GM21390 (cell line): ENCODE data around the gene CTIF.
"Not testable (repeated sequence)": the region's sequence is repeated elsewhere in the genome, so short reads cannot be mapped to it uniquely, and the experiment has no call there.

Experiments used
- ATAC-seq: cut with Tn5 transposase; IDR thresholded peaks from one replicate; pipeline ENCODE4 v1.9.1; 2021; ENCODE audit not compliant: unreplicated experiment

CTIF gene

GRCh38 chr18:48538531-48539405, at the start of gene CTIF:
CTIF (plus strand) TSS chr18:48539031; CDS start chr18:48619566, 80,535 bp downstream.
- peak; percentile 73 for ATAC-seq

- ATAC-seq = no peak
Measured at GRCh38 chr18:48490641-48491293, 48.1 kb upstream of the CTIF start.

DNA sequence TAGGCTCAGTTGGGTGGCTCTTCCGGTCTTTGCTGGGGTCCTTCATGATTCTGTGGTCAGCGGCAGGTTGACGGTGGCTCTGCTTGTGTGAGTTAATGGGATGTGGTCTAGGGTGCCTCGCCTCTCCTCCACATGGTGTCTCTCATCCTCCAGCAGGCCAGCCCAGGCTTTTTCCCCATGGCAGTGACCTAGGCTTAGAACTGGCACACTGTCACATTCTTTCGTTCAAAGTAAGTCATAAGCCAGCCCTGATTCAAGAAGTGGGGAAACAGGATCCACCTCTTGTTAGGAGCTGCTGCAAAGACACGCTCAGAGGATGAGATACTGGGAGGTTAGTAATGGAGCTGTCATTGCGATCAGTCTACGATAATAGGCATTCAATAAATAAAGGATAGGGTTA, 46.0 kb upstream of the CTIF start:
- no peak for ATAC-seq

DNA sequence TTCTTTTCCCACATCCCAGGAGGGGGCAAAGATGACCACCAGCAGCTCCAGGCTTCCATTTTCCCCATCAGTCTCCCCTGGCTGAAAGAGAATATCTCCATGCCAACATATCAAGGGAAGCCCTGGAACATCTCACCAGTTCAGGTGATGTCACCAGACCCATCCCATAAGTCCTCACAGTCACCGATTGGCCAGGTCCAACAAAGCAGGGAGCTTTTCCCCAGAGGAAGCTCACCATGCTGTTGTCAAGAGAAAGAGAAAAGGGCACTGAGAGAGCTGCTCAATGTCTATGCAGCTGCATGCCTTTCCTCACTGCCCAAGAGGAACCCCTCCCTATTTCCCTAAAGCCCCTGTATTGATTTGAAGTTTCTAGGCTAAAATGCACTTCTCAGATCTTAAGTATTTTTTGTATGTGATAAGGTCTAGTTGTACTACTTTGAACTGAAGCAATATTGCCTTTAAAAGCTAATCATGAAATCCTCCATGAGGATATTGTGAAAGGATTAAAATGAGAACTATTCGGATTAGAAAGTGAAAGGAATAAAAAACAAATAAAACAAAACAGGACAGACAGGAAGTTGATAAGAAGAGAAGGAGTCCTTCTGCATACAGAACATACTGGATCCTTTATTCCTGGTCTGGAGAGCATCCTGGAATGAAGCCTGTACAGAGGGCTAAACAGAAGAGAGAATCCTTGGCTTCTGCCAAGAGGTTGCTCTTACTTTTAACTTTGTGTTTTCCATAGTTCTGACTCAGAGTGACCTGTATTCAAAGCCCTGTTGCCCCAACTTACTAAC, 45.2 kb upstream of the CTIF start:
- no peak for ATAC-seq

DNA sequence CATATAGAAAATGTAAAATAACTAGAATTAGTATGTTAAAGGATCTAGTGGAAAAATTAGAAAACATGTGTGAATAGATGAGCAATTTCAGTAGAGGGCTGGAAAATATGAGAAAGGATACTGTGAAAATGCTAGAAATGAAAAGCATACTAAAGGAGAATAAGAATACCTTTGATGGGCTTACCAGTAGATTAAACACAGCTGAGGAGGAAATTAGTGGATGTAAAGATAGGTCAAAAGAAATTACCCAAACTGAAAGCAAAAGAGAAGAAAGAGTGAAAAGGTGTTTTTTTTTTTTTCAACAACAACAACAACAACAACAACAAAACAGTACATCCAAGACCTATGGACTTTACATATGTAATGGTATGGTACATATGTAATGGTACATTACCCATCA, 41.0 kb upstream of the CTIF start:
- ATAC-seq = no peak

- no peak for ATAC-seq
Measured at GRCh38 chr18:48500517-48500916, 38.3 kb upstream of the CTIF start.

GRCh38 chr18:48502906-48503305, 35.9 kb upstream of the CTIF start:
- no peak for ATAC-seq

DNA sequence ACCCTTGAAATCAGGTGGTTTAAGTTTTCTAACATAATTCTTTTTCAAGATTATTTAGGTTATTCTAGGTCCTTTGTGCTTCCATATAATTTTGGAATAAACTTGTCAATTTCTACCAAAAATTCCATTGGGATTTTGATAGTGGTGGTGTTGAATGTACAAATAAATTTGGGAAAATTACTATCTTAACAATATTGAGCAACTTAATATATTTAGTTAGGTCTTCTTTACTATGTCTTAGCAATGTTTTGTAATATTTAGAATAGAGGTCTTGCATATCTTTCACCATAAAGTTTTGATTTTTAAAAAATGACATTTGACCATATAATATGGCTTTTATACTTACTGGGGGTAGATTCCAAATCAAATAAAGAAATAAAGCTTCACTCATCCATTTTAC, 34.0 kb upstream of the CTIF start:
- ATAC-seq = no peak

- not testable (repeated sequence) for ATAC-seq
Measured at GRCh38 chr18:48506983-48507568, 31.8 kb upstream of the CTIF start.

- not testable (repeated sequence) for ATAC-seq
Measured at GRCh38 chr18:48512498-48512897, 26.3 kb upstream of the CTIF start.

- no peak for ATAC-seq
Measured at GRCh38 chr18:48514786-48515185, 24.0 kb upstream of the CTIF start.

DNA sequence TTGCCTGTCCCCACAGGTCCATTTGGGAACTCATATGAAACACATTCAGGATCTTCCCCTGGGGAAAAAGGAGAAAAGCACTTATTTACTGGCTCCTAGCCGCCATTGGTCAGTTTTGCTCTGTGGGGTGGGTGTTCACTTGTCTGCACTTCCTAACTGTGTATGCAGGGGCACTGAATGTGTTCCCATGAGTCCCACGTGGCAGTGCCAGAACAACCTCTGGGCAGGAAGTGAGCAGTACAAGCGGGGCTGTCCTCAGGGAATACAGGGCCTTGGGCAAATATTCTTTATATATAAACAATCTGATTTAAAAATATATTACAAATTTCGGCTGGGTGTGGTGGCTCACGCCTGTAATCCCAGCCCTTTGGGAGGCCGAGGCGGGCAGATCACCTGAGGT, 21.8 kb upstream of the CTIF start:
- no peak for ATAC-seq

- ATAC-seq = no peak
Measured at GRCh38 chr18:48519431-48520100, 19.3 kb upstream of the CTIF start.

- ATAC-seq = no peak
Measured at GRCh38 chr18:48521723-48522122, 17.1 kb upstream of the CTIF start.

DNA sequence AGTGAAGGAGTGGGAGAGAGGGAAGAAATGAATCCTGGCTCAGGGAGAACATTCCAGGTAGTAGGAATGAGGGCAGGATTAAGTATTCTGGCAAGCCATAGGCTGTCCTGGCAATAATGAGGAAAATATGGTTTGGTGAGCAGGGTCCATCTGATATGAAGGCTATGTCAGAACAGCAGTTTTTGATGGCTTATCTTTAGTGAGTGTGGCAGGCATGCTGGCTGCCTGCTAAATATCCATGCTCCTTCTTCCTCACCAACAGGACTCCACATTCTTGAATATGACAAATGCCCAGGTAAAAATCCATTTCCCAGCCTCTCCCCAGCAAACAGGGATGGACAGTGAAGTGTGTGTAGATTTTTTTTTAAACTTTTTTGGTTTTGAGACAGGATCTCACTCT, 13.2 kb upstream of the CTIF start:
- no peak for ATAC-seq

DNA sequence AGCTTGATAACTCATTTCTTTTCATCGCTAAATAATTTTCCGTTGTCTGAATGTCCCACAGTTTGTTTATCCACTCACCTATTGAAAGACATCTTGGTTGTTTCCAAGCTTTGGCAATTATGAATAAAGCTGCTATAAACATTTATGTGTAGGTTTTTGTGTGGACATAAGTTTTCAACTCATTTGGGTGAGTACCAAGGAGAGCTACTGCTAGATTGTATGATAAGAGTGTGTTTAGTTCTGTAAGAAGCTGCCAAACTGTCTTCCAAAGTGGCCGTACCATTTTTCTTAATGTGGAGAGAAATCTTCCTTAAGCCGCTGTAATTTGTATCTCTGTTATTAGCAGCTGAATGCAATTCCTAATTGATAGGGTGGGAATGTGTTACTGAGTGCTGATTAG, 11.4 kb upstream of the CTIF start:
- no peak for ATAC-seq

GRCh38 chr18:48528861-48529260, 10.0 kb upstream of the CTIF start:
- no peak for ATAC-seq

- ATAC-seq = no peak
Measured at GRCh38 chr18:48529796-48530195, 9.0 kb upstream of the CTIF start.

DNA sequence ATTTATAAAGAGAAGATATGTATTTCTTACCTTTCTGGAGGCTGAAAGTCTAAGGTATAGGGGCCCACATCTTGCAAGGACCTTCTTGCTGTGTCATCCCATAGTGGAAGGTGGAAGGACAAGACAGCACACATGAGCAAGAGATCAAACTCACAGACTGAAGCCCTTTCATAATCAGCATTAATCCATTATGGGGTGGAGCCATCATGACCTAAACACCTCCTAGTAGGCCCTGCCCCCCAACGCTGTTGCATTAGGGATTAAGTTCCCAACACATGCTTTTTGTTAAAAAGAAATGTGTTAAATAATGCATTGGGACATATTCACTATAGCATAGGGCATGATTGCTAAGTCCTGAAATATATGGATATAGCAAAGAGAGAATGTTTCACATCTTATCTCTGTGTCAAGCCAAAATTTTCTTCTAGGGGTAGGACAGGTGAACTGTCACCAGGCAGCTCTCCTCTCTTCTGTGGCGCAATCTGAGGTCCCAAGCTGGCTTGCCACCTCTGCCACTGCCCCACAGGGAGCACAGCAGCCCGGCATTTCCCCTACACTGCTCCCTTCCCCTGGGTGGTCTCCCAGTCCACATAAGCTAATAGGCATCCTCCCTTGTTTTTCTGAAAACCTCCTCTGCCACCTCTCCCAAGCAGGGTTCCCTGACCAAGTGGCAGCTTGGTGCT, 8.3 kb upstream of the CTIF start:
- ATAC-seq = no peak

DNA sequence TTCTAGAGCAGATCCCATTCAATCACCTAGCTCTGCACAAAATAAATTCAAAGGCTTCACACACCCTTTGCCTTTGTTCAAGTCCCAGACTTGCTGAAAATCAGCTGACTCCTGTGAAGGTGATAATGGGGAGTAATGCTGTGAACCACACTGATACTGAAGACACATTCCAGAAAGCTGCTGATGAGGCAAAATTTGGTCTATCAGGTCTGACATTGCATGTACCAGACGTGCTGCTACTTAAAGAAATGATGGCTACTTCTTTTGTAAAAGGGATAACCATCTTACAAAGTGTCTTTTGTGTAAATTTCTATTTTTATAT, 7.8 kb upstream of the CTIF start:
- no peak for ATAC-seq
